GM23338 (cell line): ENCODE measurements around the gene LPIN1. TPM values are rescaled to one million over a fixed set of nuclear protein-coding genes. Genes with fewer than 3 reads are reported as not detected.

Experiments
- ATAC-seq: fragments of 200-7000 bp; cut with Tn5 transposase; 3 replicates; pipeline ENCODE4 v1.9.1; 2020
- DNase-seq: peaks from one replicate; pipeline ENCODE4 v3.0.0-alpha.2; 2015; ENCODE audit warnings: low spot score
- H2AFZ ChIP-seq: fragments of 200-600 bp; sonication (generic); 2 replicates; pipeline ENCODE4 v1.8.0; 2016; ENCODE audit warnings: antibody characterized with exemption, mild to moderate bottlenecking, moderate library complexity
- H3F3A ChIP-seq: fragments of 200-600 bp; sonication (generic); replicated peaks from 2 replicates; pipeline ENCODE4 v1.8.0; 2017; ENCODE audit warnings: antibody characterized with exemption, mixed run types, low read depth
- H3K27ac ChIP-seq: fragments of 200-600 bp; sonication (generic); 2 replicates; pipeline ENCODE4 v1.6.1; 2016; ENCODE audit warnings: low read depth
- H3K27me3 ChIP-seq: fragments of 200-600 bp; sonication (generic); 2 replicates; pipeline ENCODE4 v1.8.0; 2016; ENCODE audit warnings: mild to moderate bottlenecking, mixed run types, moderate library complexity; ENCODE audit not compliant: insufficient read depth
- H3K36me3 ChIP-seq: fragments of 200-600 bp; sonication (generic); 2 replicates; pipeline ENCODE4 v1.8.0; 2016; ENCODE audit warnings: mild to moderate bottlenecking; ENCODE audit not compliant: insufficient read depth
- H3K4me1 ChIP-seq: fragments of 200-600 bp; sonication (generic); 2 replicates; pipeline ENCODE4 v1.8.0; 2016; ENCODE audit warnings: mild to moderate bottlenecking, moderate library complexity; ENCODE audit not compliant: insufficient read depth
- H3K4me2 ChIP-seq: fragments of 200-600 bp; sonication (generic); 2 replicates; pipeline ENCODE4 v1.7.1; 2017; ENCODE audit warnings: mixed run types
- H3K4me3 ChIP-seq: fragments of 200-600 bp; sonication (generic); 2 replicates; pipeline ENCODE4 v1.6.1; 2016; ENCODE audit warnings: mixed run types
- H3K79me2 ChIP-seq: fragments of 200-600 bp; sonication (generic); replicated peaks from 2 replicates; pipeline ENCODE4 v1.8.0; 2017; ENCODE audit warnings: mild to moderate bottlenecking; ENCODE audit not compliant: insufficient read depth
- H3K9me2 ChIP-seq: fragments of 200-600 bp; sonication (generic); 2 replicates; pipeline ENCODE4 v1.8.0; 2017; ENCODE audit not compliant: insufficient read depth
- H4K20me1 ChIP-seq: fragments of 200-600 bp; sonication (generic); replicated peaks from 2 replicates; pipeline ENCODE4 v1.8.0; 2017; ENCODE audit warnings: mild to moderate bottlenecking; ENCODE audit not compliant: insufficient read depth
- H3K27ac Mint-ChIP-seq: 2 replicates; pipeline ENCODE4 v1.8.0; 2020; ENCODE audit warnings: inconsistent platforms, mild to moderate bottlenecking, moderate library complexity, mixed read lengths
- H3K27me3 Mint-ChIP-seq: 3 replicates; pipeline ENCODE4 v1.8.0; 2022; ENCODE audit warnings: low read depth, mild to moderate bottlenecking, moderate library complexity, mixed read lengths, inconsistent platforms; ENCODE audit not compliant: insufficient read depth, poor library complexity
- H3K36me3 Mint-ChIP-seq: 3 replicates; pipeline ENCODE4 v1.8.0; 2021; ENCODE audit warnings: low read depth, mild to moderate bottlenecking, inconsistent platforms, moderate library complexity, mixed read lengths
- H3K4me1 Mint-ChIP-seq: 3 replicates; pipeline ENCODE4 v1.8.0; 2020; ENCODE audit warnings: mild to moderate bottlenecking, inconsistent platforms, mixed read lengths
- H3K4me3 Mint-ChIP-seq: 3 replicates; pipeline ENCODE4 v1.8.0; 2021; ENCODE audit warnings: moderate library complexity, mild to moderate bottlenecking, inconsistent platforms, mixed read lengths
- H3K9me3 Mint-ChIP-seq: 3 replicates; pipeline ENCODE4 v1.8.0; 2020; ENCODE audit warnings: moderate library complexity, mild to moderate bottlenecking, inconsistent platforms, mixed read lengths
- CREB1 ChIP-seq: fragments of 250-450 bp; sonication (Bioruptor Pico); IDR thresholded peaks from 2 replicates; pipeline ENCODE4 v1.5.0; 2020; ENCODE audit warnings: low read depth, mild to moderate bottlenecking, moderate library complexity
- EZH2 ChIP-seq: fragments of 200-600 bp; sonication (generic); IDR thresholded peaks from one replicate; pipeline ENCODE4 v1.8.0; 2017; ENCODE audit warnings: antibody characterized with exemption, mild to moderate bottlenecking, low read depth; ENCODE audit not compliant: unreplicated experiment
- EZH2phosphoT487 ChIP-seq: fragments of 200-600 bp; sonication (generic); IDR thresholded peaks from one replicate; pipeline ENCODE4 v1.8.1; 2018; ENCODE audit warnings: antibody characterized with exemption; ENCODE audit not compliant: unreplicated experiment
- ZNF114 ChIP-seq: fragments of 250-450 bp; sonication (Bioruptor Pico); IDR thresholded peaks from 2 replicates; pipeline ENCODE4 v1.5.0; 2020; ENCODE audit warnings: mild to moderate bottlenecking, moderate library complexity
- ZNF331 ChIP-seq: fragments of 250-450 bp; sonication (Bioruptor Pico); IDR thresholded peaks from 2 replicates; pipeline ENCODE4 v1.5.0; 2020; ENCODE audit warnings: low read depth, mild to moderate bottlenecking, moderate library complexity
- polyA plus RNA-seq: library from polyadenylated mRNA; unstranded; fragments of >200 nt; fragmentation: Nextera tagmentation; extraction: Ambion mirVana; gene quantifications from 2 replicates; pipeline ENCODE4 v1.2.1, GENCODE V29; 2016
- total RNA-seq: library from RNA; depleted of rRNA; stranded (reverse); fragments of >200 nt; shearing (Covaris generic); gene quantifications from 2 replicates; pipeline ENCODE4 v1.2.3, GENCODE V29; 2014
- TF ChIP-seq, protein P1 (sequence below): fragments of 250-450 bp; sonication (Bioruptor Pico); IDR thresholded peaks from 2 replicates; pipeline ENCODE4 v1.5.0; 2020; ENCODE audit warnings: mild to moderate bottlenecking, moderate library complexity
- TF ChIP-seq, protein P2 (sequence below), 2 experiments: fragments of 200-600 bp in 1 of 2; sonication (generic) in 1 of 2; conservative IDR thresholded peaks; 2 replicates each; pipeline versions ENCODE4 v1.5.1 to v1.6.1; 2016 to 2017; ENCODE audit warnings: antibody characterized with exemption in 2 of 2, low read depth in 2 of 2, mild to moderate bottlenecking in 2 of 2, moderate library complexity in 1 of 2

The LPIN1 gene
- total and polyA plus RNA-seq, 2 experiments from 2014 or later, result 4.4 to 9.5 TPM

DNA sequence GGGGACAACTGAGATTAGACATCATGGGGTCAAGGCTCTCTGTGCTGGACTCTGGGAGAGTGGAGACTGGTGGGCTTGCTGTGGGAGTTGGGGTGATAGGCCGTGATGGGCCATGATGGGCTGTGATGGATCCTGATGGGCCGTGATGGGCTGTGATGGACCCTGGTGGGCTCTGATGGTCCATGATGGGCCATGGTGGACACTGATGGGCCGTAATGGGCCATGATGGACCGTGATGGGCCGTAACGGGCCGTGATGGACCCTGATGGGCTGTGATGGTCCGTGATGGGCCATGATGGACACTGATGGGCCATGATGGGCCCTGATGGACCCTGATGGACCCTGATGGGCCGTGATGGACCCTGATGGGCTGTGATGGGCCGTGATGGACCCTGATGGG lies 18.5 kb downstream of the LPIN1 start (continued):
- TF ChIP-seq, protein P1, sequence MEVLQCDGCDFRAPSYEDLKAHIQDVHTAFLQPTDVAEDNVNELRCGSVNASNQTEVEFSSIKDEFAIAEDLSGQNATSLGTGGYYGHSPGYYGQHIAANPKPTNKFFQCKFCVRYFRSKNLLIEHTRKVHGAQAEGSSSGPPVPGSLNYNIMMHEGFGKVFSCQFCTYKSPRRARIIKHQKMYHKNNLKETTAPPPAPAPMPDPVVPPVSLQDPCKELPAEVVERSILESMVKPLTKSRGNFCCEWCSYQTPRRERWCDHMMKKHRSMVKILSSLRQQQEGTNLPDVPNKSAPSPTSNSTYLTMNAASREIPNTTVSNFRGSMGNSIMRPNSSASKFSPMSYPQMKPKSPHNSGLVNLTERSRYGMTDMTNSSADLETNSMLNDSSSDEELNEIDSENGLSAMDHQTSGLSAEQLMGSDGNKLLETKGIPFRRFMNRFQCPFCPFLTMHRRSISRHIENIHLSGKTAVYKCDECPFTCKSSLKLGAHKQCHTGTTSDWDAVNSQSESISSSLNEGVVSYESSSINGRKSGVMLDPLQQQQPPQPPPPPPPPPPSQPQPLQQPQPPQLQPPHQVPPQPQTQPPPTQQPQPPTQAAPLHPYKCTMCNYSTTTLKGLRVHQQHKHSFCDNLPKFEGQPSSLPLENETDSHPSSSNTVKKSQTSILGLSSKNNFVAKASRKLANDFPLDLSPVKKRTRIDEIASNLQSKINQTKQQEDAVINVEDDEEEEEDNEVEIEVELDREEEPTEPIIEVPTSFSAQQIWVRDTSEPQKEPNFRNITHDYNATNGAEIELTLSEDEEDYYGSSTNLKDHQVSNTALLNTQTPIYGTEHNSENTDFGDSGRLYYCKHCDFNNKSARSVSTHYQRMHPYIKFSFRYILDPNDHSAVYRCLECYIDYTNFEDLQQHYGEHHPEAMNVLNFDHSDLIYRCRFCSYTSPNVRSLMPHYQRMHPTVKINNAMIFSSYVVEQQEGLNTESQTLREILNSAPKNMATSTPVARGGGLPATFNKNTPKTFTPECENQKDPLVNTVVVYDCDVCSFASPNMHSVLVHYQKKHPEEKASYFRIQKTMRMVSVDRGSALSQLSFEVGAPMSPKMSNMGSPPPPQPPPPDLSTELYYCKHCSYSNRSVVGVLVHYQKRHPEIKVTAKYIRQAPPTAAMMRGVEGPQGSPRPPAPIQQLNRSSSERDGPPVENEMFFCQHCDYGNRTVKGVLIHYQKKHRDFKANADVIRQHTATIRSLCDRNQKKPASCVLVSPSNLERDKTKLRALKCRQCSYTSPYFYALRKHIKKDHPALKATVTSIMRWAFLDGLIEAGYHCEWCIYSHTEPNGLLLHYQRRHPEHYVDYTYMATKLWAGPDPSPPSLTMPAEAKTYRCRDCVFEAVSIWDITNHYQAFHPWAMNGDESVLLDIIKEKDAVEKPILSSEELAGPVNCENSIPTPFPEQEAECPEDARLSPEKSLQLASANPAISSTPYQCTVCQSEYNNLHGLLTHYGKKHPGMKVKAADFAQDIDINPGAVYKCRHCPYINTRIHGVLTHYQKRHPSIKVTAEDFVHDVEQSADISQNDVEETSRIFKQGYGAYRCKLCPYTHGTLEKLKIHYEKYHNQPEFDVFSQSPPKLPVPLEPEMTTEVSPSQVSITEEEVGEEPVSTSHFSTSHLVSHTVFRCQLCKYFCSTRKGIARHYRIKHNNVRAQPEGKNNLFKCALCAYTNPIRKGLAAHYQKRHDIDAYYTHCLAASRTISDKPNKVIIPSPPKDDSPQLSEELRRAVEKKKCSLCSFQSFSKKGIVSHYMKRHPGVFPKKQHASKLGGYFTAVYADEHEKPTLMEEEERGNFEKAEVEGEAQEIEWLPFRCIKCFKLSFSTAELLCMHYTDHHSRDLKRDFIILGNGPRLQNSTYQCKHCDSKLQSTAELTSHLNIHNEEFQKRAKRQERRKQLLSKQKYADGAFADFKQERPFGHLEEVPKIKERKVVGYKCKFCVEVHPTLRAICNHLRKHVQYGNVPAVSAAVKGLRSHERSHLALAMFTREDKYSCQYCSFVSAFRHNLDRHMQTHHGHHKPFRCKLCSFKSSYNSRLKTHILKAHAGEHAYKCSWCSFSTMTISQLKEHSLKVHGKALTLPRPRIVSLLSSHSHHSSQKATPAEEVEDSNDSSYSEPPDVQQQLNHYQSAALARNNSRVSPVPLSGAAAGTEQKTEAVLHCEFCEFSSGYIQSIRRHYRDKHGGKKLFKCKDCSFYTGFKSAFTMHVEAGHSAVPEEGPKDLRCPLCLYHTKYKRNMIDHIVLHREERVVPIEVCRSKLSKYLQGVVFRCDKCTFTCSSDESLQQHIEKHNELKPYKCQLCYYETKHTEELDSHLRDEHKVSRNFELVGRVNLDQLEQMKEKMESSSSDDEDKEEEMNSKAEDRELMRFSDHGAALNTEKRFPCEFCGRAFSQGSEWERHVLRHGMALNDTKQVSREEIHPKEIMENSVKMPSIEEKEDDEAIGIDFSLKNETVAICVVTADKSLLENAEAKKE (CRISPR knock-in tag), result no peak
- TF ChIP-seq CREB1 (CRISPR knock-in tag) (no peak), ZNF331 (CRISPR knock-in tag) (no peak)
- TF ChIP-seq, protein P2, sequence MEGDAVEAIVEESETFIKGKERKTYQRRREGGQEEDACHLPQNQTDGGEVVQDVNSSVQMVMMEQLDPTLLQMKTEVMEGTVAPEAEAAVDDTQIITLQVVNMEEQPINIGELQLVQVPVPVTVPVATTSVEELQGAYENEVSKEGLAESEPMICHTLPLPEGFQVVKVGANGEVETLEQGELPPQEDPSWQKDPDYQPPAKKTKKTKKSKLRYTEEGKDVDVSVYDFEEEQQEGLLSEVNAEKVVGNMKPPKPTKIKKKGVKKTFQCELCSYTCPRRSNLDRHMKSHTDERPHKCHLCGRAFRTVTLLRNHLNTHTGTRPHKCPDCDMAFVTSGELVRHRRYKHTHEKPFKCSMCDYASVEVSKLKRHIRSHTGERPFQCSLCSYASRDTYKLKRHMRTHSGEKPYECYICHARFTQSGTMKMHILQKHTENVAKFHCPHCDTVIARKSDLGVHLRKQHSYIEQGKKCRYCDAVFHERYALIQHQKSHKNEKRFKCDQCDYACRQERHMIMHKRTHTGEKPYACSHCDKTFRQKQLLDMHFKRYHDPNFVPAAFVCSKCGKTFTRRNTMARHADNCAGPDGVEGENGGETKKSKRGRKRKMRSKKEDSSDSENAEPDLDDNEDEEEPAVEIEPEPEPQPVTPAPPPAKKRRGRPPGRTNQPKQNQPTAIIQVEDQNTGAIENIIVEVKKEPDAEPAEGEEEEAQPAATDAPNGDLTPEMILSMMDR (conservative IDR thresholded peaks at IDR 0.05; ENCODE audit: low read depth in 2 of 2), result no peak

DNA sequence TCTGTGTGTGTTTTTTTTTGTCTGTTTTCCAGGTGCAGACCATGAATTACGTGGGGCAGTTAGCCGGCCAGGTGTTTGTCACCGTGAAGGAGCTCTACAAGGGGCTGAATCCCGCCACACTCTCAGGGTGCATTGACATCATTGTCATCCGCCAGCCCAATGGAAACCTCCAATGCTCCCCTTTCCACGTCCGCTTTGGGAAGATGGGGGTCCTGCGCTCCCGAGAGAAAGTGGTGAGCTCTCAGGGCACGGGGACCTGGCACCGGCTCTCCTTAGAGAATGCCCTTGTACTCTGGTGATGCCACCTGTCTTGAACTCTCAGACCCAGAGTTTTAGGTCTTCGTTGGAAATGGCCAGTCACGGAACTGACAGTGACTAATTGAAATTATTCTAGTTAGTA lies 19.1 kb downstream of the LPIN1 start:
- no peak overlapping the region for H2AFZ ChIP-seq
- H3K4me1 Mint-ChIP-seq, result peaks cover 4% of the 10 kb centered on the region; the same call in 1 of the 3 replicates
- H3K4me3 Mint-ChIP-seq, result no peak overlapping the region
- no peaks in the 10 kb centered on the region for H3K79me2 ChIP-seq
- H3K4me2 ChIP-seq, result no peak overlapping the region
- ATAC-seq (no peak), DNase-seq (no peak)
- TF ChIP-seq EZH2phosphoT487 (no peak), EZH2 (no peak), ZNF114 (CRISPR knock-in tag) (no peak)
- TF ChIP-seq, protein P2 (conservative IDR thresholded peaks at IDR 0.05; ENCODE audit: low read depth in 2 of 2), result no peak
- peaks cover 49% of the 10 kb centered on the region for H3K36me3 Mint-ChIP-seq
- peaks cover 9% of the 10 kb centered on the region for H3K9me3 Mint-ChIP-seq
- no peak overlapping the region for H3K4me3 ChIP-seq
- H3K9me2 ChIP-seq, result no peaks in the 10 kb centered on the region
- H3K27me3 Mint-ChIP-seq, result peaks cover 8% of the 10 kb centered on the region
- H3K4me1 ChIP-seq, result no peaks in the 10 kb centered on the region
- no peaks in the 10 kb centered on the region for H3K36me3 ChIP-seq
- H3K27me3 ChIP-seq, result no peaks in the 10 kb centered on the region
- H3K27ac ChIP-seq, result no peak overlapping the region
- no peak overlapping the region for H3K27ac Mint-ChIP-seq
- H3F3A ChIP-seq, result no peaks in the 10 kb centered on the region
- H4K20me1 ChIP-seq, result no peaks in the 10 kb centered on the region
